ENCODE data around the gene MPHOSPH9.

DNA sequence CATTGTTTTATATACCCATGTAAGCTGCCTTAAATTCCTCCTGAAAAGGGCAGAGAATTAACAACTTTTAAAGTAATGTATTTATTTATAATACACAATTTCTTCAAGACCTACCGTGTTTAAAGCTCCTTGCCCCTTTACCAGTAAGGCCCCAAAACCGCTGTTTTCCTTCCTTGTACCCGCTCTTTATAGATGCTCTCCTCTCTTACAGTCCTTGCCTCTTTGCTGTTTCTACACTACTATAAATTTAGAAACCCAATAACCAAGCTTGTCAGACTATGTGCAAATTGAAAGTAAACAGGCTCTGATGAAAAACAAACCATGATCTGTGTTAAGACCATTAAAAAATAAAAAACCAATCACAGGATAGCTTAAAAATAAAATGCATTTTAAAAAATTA is 3.9 kb downstream of the MPHOSPH9 start:
- TF ChIP-seq TEAD4 (IDR thresholded peaks at IDR 0.05) = no peak
- TF ChIP-seq RAD21 (IDR thresholded peaks at IDR 0.05; ENCODE audit: low read depth) = no peak
- no peak for TF ChIP-seq YY1 (IDR thresholded peaks at IDR 0.05; ENCODE audit: low read depth)
- no peak for TF ChIP-seq ZBTB7A (IDR thresholded peaks at IDR 0.05; ENCODE audit: low read depth)
- TF ChIP-seq EP300 (IDR thresholded peaks at IDR 0.05; ENCODE audit: borderline replicate concordance) = no peak
- no peak for TF ChIP-seq TAF1 (IDR thresholded peaks at IDR 0.05; ENCODE audit: low read depth)
- TF ChIP-seq, protein P1, sequence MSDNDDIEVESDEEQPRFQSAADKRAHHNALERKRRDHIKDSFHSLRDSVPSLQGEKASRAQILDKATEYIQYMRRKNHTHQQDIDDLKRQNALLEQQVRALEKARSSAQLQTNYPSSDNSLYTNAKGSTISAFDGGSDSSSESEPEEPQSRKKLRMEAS (IDR thresholded peaks at IDR 0.05) = no peak
- no peak for TF ChIP-seq NFIC (IDR thresholded peaks at IDR 0.05)
- TF ChIP-seq CEBPB (IDR thresholded peaks at IDR 0.05) = no peak
- TF ChIP-seq, protein P2, sequence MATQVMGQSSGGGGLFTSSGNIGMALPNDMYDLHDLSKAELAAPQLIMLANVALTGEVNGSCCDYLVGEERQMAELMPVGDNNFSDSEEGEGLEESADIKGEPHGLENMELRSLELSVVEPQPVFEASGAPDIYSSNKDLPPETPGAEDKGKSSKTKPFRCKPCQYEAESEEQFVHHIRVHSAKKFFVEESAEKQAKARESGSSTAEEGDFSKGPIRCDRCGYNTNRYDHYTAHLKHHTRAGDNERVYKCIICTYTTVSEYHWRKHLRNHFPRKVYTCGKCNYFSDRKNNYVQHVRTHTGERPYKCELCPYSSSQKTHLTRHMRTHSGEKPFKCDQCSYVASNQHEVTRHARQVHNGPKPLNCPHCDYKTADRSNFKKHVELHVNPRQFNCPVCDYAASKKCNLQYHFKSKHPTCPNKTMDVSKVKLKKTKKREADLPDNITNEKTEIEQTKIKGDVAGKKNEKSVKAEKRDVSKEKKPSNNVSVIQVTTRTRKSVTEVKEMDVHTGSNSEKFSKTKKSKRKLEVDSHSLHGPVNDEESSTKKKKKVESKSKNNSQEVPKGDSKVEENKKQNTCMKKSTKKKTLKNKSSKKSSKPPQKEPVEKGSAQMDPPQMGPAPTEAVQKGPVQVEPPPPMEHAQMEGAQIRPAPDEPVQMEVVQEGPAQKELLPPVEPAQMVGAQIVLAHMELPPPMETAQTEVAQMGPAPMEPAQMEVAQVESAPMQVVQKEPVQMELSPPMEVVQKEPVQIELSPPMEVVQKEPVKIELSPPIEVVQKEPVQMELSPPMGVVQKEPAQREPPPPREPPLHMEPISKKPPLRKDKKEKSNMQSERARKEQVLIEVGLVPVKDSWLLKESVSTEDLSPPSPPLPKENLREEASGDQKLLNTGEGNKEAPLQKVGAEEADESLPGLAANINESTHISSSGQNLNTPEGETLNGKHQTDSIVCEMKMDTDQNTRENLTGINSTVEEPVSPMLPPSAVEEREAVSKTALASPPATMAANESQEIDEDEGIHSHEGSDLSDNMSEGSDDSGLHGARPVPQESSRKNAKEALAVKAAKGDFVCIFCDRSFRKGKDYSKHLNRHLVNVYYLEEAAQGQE (IDR thresholded peaks at IDR 0.05; ENCODE audit: low read depth) = no peak
- TF ChIP-seq FOXM1 (IDR thresholded peaks at IDR 0.05; ENCODE audit: borderline replicate concordance, low read depth) = no peak
